ENCODE measurements around the gene MAPK14.

The MAPK14 gene

GRCh38 chr6:36104836-36105235 is 77.2 kb downstream of the MAPK14 start:
- no peak for DNase-seq (ENCODE audit: low spot score)

GRCh38 chr6:36109092-36109491 is 81.5 kb downstream of the MAPK14 start:
- no peak for DNase-seq (ENCODE audit: low spot score)

- DNase-seq (ENCODE audit: low spot score) = no peak
Measured at GRCh38 chr6:36110050-36110449, 82.4 kb downstream of the MAPK14 start.

GRCh38 chr6:36110863-36111262 is 83.3 kb downstream of the MAPK14 start:
- DNase-seq (ENCODE audit: low spot score) = no peak

GRCh38 chr6:36111526-36111925 is 83.9 kb downstream of the MAPK14 start:
- no peak for DNase-seq (ENCODE audit: low spot score)

GRCh38 chr6:36113049-36113448 is 85.4 kb downstream of the MAPK14 start:
- DNase-seq (ENCODE audit: low spot score) = no peak

- DNase-seq (ENCODE audit: low spot score) = no peak
Measured at GRCh38 chr6:36113703-36114102, 86.1 kb downstream of the MAPK14 start.

- no peak for DNase-seq (ENCODE audit: low spot score)
Measured at GRCh38 chr6:36114798-36115408, 87.3 kb downstream of the MAPK14 start.

- no peak for DNase-seq (ENCODE audit: low spot score)
Measured at GRCh38 chr6:36115412-36115811, 87.8 kb downstream of the MAPK14 start.

- DNase-seq (ENCODE audit: low spot score) = no peak
Measured at GRCh38 chr6:36116066-36116864, 88.7 kb downstream of the MAPK14 start.

GRCh38 chr6:36116943-36117342 is 89.3 kb downstream of the MAPK14 start:
- no peak for DNase-seq (ENCODE audit: low spot score)

- no peak for DNase-seq (ENCODE audit: low spot score)
Measured at GRCh38 chr6:36117658-36118549, 90.3 kb downstream of the MAPK14 start.

GRCh38 chr6:36118550-36119107 is 91.0 kb downstream of the MAPK14 start:
- no peak for DNase-seq (ENCODE audit: low spot score)

- no peak for DNase-seq (ENCODE audit: low spot score)
Measured at GRCh38 chr6:36119209-36119608, 91.6 kb downstream of the MAPK14 start.

GRCh38 chr6:36120018-36120417 is 92.4 kb downstream of the MAPK14 start:
- DNase-seq (ENCODE audit: low spot score) = no peak

GRCh38 chr6:36120539-36120938 is 92.9 kb downstream of the MAPK14 start:
- no peak for DNase-seq (ENCODE audit: low spot score)

- no peak for DNase-seq (ENCODE audit: low spot score)
Measured at GRCh38 chr6:36120979-36121786, 93.6 kb downstream of the MAPK14 start.

GRCh38 chr6:36121787-36122494 is 94.3 kb downstream of the MAPK14 start:
- no peak for DNase-seq (ENCODE audit: low spot score)

GRCh38 chr6:36122495-36123269 is 95.1 kb downstream of the MAPK14 start:
- DNase-seq (ENCODE audit: low spot score) = no peak
